ENCODE results near the gene CMTM8.

The CMTM8 gene

GRCh38 chr3:32257641-32258438, 19.4 kb downstream of the CMTM8 start:
- no peaks in the 10 kb centered on the region for H3K9me3 ChIP-seq
- no peak overlapping the region for H3K4me3 ChIP-seq (ENCODE audit: low read depth, low read length)
- H3K27me3 ChIP-seq: no peaks in the 10 kb centered on the region
- H3K4me1 ChIP-seq: no peaks in the 10 kb centered on the region
- DNase-seq: no peak
- H3K36me3 ChIP-seq: no peaks in the 10 kb centered on the region
- TF ChIP-seq CTCF (IDR thresholded peaks at IDR 0.05; ENCODE audit: low read depth, low read length): no peak

GRCh38 chr3:32258869-32259268, 20.4 kb downstream of the CMTM8 start:
- Histone ChIP-seq H3K9me3 (no peaks in the 10 kb centered on the region), H3K27me3 (no peaks in the 10 kb centered on the region), H3K36me3 (no peaks in the 10 kb centered on the region), H3K4me1 (no peaks in the 10 kb centered on the region), H3K4me3 (ENCODE audit: low read depth, low read length) (no peak overlapping the region)
- no peak for TF ChIP-seq CTCF (IDR thresholded peaks at IDR 0.05; ENCODE audit: low read depth, low read length)
- no peak for DNase-seq

GRCh38 chr3:32261545-32261944, 23.1 kb downstream of the CMTM8 start:
- no peak for TF ChIP-seq CTCF (IDR thresholded peaks at IDR 0.05; ENCODE audit: low read depth, low read length)
- H3K9me3 ChIP-seq: no peaks in the 10 kb centered on the region
- H3K4me3 ChIP-seq (ENCODE audit: low read depth, low read length): no peak overlapping the region
- H3K27me3 ChIP-seq: no peaks in the 10 kb centered on the region
- no peaks in the 10 kb centered on the region for H3K4me1 ChIP-seq
- no peak for DNase-seq
- H3K36me3 ChIP-seq: no peaks in the 10 kb centered on the region

- Histone ChIP-seq H3K4me3 (ENCODE audit: low read depth, low read length) (no peak overlapping the region), H3K4me1 (no peaks in the 10 kb centered on the region), H3K27me3 (no peaks in the 10 kb centered on the region), H3K9me3 (no peaks in the 10 kb centered on the region), H3K36me3 (no peaks in the 10 kb centered on the region)
- DNase-seq: no peak
- TF ChIP-seq CTCF (IDR thresholded peaks at IDR 0.05; ENCODE audit: low read depth, low read length): no peak
These were observed 23.7 kb downstream of the CMTM8 start for GRCh38 chr3:32262201-32262600.

GRCh38 chr3:32274306-32274705, 35.8 kb downstream of the CMTM8 start:
- TF ChIP-seq CTCF (IDR thresholded peaks at IDR 0.05; ENCODE audit: low read depth, low read length): no peak
- no peak for DNase-seq
- Histone ChIP-seq H3K4me3 (ENCODE audit: low read depth, low read length) (no peak overlapping the region), H3K9me3 (no peaks in the 10 kb centered on the region), H3K27me3 (no peaks in the 10 kb centered on the region), H3K4me1 (no peaks in the 10 kb centered on the region), H3K36me3 (no peaks in the 10 kb centered on the region)

- no peak for DNase-seq
- Histone ChIP-seq H3K4me3 (ENCODE audit: low read depth, low read length) (no peak overlapping the region), H3K9me3 (no peaks in the 10 kb centered on the region), H3K4me1 (no peaks in the 10 kb centered on the region), H3K27me3 (no peaks in the 10 kb centered on the region), H3K36me3 (no peaks in the 10 kb centered on the region)
- TF ChIP-seq CTCF (IDR thresholded peaks at IDR 0.05; ENCODE audit: low read depth, low read length): no peak
These were observed 37.0 kb downstream of the CMTM8 start for GRCh38 chr3:32275506-32275905.
